B cell (primary cell): Measurements from ENCODE around the gene NATD1.

ENCODE experiments used
- EZH2 ChIP-seq: IDR thresholded peaks from 2 replicates; pipeline ENCODE4 v1.6.1; 2012; ENCODE audit warnings: borderline replicate concordance, low read depth, mild to moderate bottlenecking, moderate library complexity, low read length; ENCODE audit not compliant: insufficient read depth, poor library complexity, severe bottlenecking
- TF ChIP-seq, protein P1 (sequence below): fragments of 200-600 bp; IDR thresholded peaks from one replicate; pipeline ENCODE4 v1.8.0; 2022; ENCODE audit warnings: antibody characterized with exemption, mild to moderate bottlenecking

DNA sequence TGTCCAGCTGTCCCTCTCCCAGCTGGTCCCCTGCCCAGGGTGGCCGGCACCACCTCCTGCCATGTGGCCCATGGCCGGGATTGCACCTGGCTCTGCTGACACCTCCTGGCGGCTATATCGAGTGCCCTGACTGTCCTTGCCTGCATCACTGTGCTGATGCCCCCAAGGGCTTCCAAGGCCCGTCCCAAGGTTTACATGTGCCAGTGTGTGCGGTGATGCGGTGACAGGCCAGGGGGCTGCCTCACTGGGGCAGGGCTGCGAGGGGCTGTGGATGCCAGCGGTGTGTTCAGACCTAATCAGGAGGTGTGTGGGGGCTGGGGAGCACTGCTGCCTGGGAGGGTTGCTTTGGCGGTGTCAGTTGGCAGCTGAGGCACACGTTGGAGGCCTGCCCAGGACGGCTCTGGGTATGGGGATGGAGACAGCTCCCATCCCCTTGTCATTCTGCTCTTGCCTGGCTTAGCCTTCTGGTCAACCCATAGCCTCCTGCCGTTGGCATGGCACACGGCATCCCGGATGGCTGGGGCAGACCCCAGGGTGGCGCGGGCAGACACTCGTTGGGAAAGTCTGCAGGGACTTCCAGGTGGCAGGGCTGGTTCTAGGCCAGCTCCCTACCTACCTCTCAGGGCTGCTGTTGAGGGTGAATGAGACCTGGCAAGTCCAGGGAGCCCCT is 36.8 kb upstream of the NATD1 start:
- TF ChIP-seq, protein P1, sequence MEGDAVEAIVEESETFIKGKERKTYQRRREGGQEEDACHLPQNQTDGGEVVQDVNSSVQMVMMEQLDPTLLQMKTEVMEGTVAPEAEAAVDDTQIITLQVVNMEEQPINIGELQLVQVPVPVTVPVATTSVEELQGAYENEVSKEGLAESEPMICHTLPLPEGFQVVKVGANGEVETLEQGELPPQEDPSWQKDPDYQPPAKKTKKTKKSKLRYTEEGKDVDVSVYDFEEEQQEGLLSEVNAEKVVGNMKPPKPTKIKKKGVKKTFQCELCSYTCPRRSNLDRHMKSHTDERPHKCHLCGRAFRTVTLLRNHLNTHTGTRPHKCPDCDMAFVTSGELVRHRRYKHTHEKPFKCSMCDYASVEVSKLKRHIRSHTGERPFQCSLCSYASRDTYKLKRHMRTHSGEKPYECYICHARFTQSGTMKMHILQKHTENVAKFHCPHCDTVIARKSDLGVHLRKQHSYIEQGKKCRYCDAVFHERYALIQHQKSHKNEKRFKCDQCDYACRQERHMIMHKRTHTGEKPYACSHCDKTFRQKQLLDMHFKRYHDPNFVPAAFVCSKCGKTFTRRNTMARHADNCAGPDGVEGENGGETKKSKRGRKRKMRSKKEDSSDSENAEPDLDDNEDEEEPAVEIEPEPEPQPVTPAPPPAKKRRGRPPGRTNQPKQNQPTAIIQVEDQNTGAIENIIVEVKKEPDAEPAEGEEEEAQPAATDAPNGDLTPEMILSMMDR, result no peak
- TF ChIP-seq EZH2, result no peak
